Right atrium auricular region (tissue), 2 donors: ENCODE measurements around the gene SUPV3L1. TPM values are rescaled to one million over a fixed set of nuclear protein-coding genes. Genes with fewer than 3 reads are reported as not detected.

Experiments used
- DNase-seq: peaks from one replicate; pipeline ENCODE4 v3.0.0-alpha.2; 2019; ENCODE audit warnings: low spot score
- H3K27ac ChIP-seq, 2 donors: fragments of 200-600 bp; sonication (generic); 1 replicate in 1 of 2; 2 replicates in 1 of 2; pipeline ENCODE4 v1.5.1; 2016 to 2019
- H3K27me3 ChIP-seq, 2 donors: fragments of 200-600 bp; sonication (generic); one replicate each; pipeline versions ENCODE4 v1.5.1 to v1.6.0; 2017 to 2019
- H3K36me3 ChIP-seq: fragments of 200-600 bp; sonication (generic); one replicate; pipeline ENCODE4 v1.5.1; 2016
- H3K4me1 ChIP-seq, 2 donors: fragments of 200-600 bp; sonication (generic); one replicate each; pipeline versions ENCODE4 v1.5.1 to v1.6.0; 2017 to 2019
- H3K4me3 ChIP-seq, 2 donors: fragments of 200-600 bp; sonication (generic); 1 replicate in 1 of 2; 2 replicates in 1 of 2; pipeline ENCODE4 v1.5.1; 2017 to 2019; ENCODE audit warnings: mild to moderate bottlenecking in 1 of 2, moderate library complexity in 1 of 2
- H3K9me3 ChIP-seq, 2 donors: fragments of 200-600 bp; sonication (generic); one replicate each; pipeline ENCODE4 v1.5.1; 2019
- CTCF ChIP-seq, 2 donors: fragments of 200-600 bp; sonication (generic); IDR thresholded peaks; one replicate each; pipeline ENCODE4 v1.5.1; 2019; ENCODE audit warnings: antibody characterized with exemption in 2 of 2
- total RNA-seq, 2 donors: library from RNA; depleted of rRNA; stranded (reverse); fragments of >200 nt; gene quantifications; one replicate each; pipeline ENCODE4 v1.1.0, GENCODE V29; 2016

The SUPV3L1 gene
- total RNA-seq, 2 donors from 2014 or later = 20.8 to 27.2 TPM

GRCh38 chr10:69241575-69241974 is 61.5 kb downstream of the SUPV3L1 start:
- Histone ChIP-seq H3K27me3 (no peaks in the 10 kb centered on the region), H3K9me3 (no peaks in the 10 kb centered on the region), H3K4me3 (no peak overlapping the region), H3K4me1 (peaks cover 0 to 9% of the 10 kb centered on the region in 2 donors), H3K36me3 (no peaks in the 10 kb centered on the region), H3K27ac (no peak overlapping the region)
- TF ChIP-seq CTCF (IDR thresholded peaks at IDR 0.05) = no peak
- DNase-seq = no peak

- Histone ChIP-seq H3K4me3 (no peak overlapping the region), H3K27ac (no peak overlapping the region), H3K4me1 (peaks cover 0 to 9% of the 10 kb centered on the region in 2 donors), H3K36me3 (no peaks in the 10 kb centered on the region), H3K27me3 (no peaks in the 10 kb centered on the region), H3K9me3 (no peaks in the 10 kb centered on the region)
- DNase-seq = no peak
- TF ChIP-seq CTCF (IDR thresholded peaks at IDR 0.05) = no peak
Observed at GRCh38 chr10:69242040-69242851, 62.2 kb downstream of the SUPV3L1 start.

- Histone ChIP-seq H3K9me3 (no peaks in the 10 kb centered on the region), H3K4me3 (no peak overlapping the region)
Observed at GRCh38 chr10:69242852-69243212, 62.8 kb downstream of the SUPV3L1 start.

GRCh38 chr10:69243817-69244216 is 63.8 kb downstream of the SUPV3L1 start:
- no peaks in the 10 kb centered on the region for H3K9me3 ChIP-seq
- no peaks in the 10 kb centered on the region for H3K27me3 ChIP-seq
- H3K36me3 ChIP-seq = no peaks in the 10 kb centered on the region
- no peak for TF ChIP-seq CTCF (IDR thresholded peaks at IDR 0.05)
- no peak for DNase-seq
- no peak overlapping the region for H3K27ac ChIP-seq
- no peak overlapping the region for H3K4me3 ChIP-seq
- H3K4me1 ChIP-seq = peaks cover 0 to 9% of the 10 kb centered on the region in 2 donors

More at GRCh38 chr10:69242852-69243212, 62.8 kb downstream of the SUPV3L1 start:
- Histone ChIP-seq H3K36me3 (no peaks in the 10 kb centered on the region), H3K27me3 (no peaks in the 10 kb centered on the region), H3K4me1 (peaks cover 0 to 9% of the 10 kb centered on the region in 2 donors), H3K27ac (no peak overlapping the region)
- TF ChIP-seq CTCF (IDR thresholded peaks at IDR 0.05) = no peak
- no peak for DNase-seq

DNA sequence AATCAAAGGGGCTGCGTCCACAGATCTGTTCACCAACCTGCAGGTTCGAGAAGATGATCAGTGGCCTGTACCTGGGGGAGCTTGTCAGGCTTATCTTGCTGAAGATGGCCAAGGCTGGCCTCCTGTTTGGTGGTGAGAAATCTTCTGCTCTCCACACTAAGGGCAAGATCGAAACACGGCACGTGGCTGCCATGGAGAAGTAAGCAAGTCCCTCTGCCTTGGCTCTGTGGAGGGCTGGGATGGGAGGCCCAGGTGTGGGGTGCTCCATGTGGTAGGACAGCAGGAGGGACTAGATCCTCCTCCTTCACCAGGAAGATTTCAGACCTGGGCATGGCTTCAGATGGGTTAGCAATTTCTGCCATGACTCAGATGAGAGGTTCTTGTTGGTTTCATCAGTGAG is 66.0 kb downstream of the SUPV3L1 start:
- H3K27me3 ChIP-seq = no peaks in the 10 kb centered on the region
- DNase-seq = no peak
- H3K27ac ChIP-seq = no peak overlapping the region
- H3K4me1 ChIP-seq = no peaks in the 10 kb centered on the region
- no peak for TF ChIP-seq CTCF (IDR thresholded peaks at IDR 0.05)
- H3K4me3 ChIP-seq = no peak overlapping the region
- H3K36me3 ChIP-seq = no peaks in the 10 kb centered on the region
- H3K9me3 ChIP-seq = no peaks in the 10 kb centered on the region
